Fibroblast of lung (primary cell): ENCODE measurements around the gene NOS1AP.
"Not testable (repeated sequence)": the region's sequence is repeated elsewhere in the genome, so short reads cannot be mapped to it uniquely, and the experiment has no call there.

Source experiments
- EZH2 ChIP-seq: IDR thresholded peaks from 2 replicates; pipeline ENCODE4 v1.5.1; 2012; ENCODE audit warnings: low read length, control low read depth, mild to moderate bottlenecking; ENCODE audit errors: missing control alignments
- TF ChIP-seq, protein P1 (sequence below), 2 donors: IDR thresholded peaks in 1 of 2; conservative IDR thresholded peaks in 1 of 2; 1 replicate in 1 of 2; 2 replicates in 1 of 2; pipeline ENCODE4 v1.5.1; 2011 to 2012; ENCODE audit warnings: low read length in 2 of 2, control low read depth in 1 of 2, inconsistent platforms in 1 of 2, low read depth in 1 of 2, mild to moderate bottlenecking in 1 of 2

DNA sequence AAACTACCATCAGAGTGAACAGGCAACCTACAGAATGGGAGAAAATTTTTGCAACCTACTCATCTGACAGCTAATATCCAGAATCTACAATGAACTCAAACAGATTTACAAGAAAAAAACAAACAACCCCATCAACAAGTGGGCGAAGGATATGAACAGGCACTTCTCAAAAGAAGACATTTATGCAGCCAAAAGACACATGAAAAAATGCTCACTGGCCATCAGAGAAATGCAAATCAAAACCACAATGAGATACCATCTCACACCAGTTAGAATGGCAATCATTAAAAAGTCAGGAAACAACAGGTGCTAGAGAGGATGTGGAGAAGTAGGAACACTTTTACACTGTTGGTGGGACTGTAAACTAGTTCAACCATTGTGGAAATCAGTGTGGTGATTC, 104.1 kb downstream of the NOS1AP start:
- TF ChIP-seq, protein P1, sequence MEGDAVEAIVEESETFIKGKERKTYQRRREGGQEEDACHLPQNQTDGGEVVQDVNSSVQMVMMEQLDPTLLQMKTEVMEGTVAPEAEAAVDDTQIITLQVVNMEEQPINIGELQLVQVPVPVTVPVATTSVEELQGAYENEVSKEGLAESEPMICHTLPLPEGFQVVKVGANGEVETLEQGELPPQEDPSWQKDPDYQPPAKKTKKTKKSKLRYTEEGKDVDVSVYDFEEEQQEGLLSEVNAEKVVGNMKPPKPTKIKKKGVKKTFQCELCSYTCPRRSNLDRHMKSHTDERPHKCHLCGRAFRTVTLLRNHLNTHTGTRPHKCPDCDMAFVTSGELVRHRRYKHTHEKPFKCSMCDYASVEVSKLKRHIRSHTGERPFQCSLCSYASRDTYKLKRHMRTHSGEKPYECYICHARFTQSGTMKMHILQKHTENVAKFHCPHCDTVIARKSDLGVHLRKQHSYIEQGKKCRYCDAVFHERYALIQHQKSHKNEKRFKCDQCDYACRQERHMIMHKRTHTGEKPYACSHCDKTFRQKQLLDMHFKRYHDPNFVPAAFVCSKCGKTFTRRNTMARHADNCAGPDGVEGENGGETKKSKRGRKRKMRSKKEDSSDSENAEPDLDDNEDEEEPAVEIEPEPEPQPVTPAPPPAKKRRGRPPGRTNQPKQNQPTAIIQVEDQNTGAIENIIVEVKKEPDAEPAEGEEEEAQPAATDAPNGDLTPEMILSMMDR (conservative IDR thresholded peaks at IDR 0.05 in 1 of 2, IDR thresholded peaks at IDR 0.05 in 1 of 2; ENCODE audit: low read depth in 1 of 2, low read length in 2 of 2) = not testable (repeated sequence)
- not testable (repeated sequence) for TF ChIP-seq EZH2
